ENCODE data around the gene FHIT. TPM values are rescaled to one million over a fixed set of nuclear protein-coding genes. Genes with fewer than 3 reads are reported as not detected.

FHIT gene
- polyA plus RNA-seq, 1 of the 3 experiments (the other 2 are of a cell fraction) = 0.41 TPM

DNA sequence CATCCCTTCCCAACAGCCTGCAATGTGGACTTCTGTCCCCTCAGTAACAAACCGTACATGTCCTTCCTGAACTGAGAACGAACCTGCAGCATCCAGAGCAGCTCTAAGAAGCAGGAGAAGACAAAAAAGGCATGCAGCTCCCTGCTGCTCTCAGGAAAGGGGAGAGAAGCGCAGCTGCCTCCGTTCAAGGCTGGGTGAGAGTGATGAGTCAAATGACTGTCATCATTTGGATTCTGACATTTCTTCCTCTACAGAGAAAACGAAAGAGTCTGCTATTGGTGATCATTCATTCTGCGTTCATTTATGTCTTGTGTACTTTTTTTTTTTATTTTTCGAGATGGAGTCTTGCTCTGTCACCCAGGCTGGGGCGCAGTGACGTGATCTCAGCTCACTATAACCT is 677.8 kb downstream of the FHIT start:
- Histone ChIP-seq H3K4me2 (peak overlapping the region; percentile 57), H2AFZ (ENCODE audit: low read depth) (peak overlapping the region; percentile 40; the same call in 1 of the 2 replicates), H3K79me2 (ENCODE audit: insufficient read depth) (no peaks in the 10 kb centered on the region), H3K4me1 (ENCODE audit: control insufficient read depth in 1 of 2, insufficient read depth in 2 of 2, low read depth in 1 of 2, low read length in 1 of 2) (no peaks in the 10 kb centered on the region), H3K27me3 (ENCODE audit: insufficient read depth) (no peaks in the 10 kb centered on the region), H3K4me3 (ENCODE audit: low read depth in 2 of 2, low read length in 1 of 2) (peak overlapping the region in 1 of 2 experiments; percentile 14; a peak in 1 of 4 replicates), H3K36me3 (replicated peaks in 1 of 2; ENCODE audit: control insufficient read depth in 1 of 2, insufficient read depth in 2 of 2, low read length in 1 of 2) (no peaks in the 10 kb centered on the region), H4K20me1 (ENCODE audit: insufficient read depth) (no peaks in the 10 kb centered on the region), H3F3A (replicated peaks; ENCODE audit: insufficient read depth) (no peaks in the 10 kb centered on the region), H3K9me2 (no peaks in the 10 kb centered on the region), H3K9ac (no peak overlapping the region; the same call in 1 of the 2 replicates), H3K27ac (ENCODE audit: low read depth in 2 of 2, low read length in 1 of 2) (peak overlapping the region in 1 of 2 experiments; percentile 41; a peak in 2 of 4 replicates), H3K9me3 (no peaks in the 10 kb centered on the region)
- CTCF ChIA-PET = no interaction called here
- TF ChIP-seq, protein P1, sequence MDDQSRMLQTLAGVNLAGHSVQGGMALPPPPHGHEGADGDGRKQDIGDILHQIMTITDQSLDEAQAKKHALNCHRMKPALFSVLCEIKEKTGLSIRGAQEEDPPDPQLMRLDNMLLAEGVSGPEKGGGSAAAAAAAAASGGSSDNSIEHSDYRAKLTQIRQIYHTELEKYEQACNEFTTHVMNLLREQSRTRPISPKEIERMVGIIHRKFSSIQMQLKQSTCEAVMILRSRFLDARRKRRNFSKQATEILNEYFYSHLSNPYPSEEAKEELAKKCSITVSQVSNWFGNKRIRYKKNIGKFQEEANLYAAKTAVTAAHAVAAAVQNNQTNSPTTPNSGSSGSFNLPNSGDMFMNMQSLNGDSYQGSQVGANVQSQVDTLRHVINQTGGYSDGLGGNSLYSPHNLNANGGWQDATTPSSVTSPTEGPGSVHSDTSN (IDR thresholded peaks at IDR 0.05) = peak; percentile 60; the same call in 1 of the 2 replicates
- TF ChIP-seq JUND (IDR thresholded peaks at IDR 0.05) (peak; percentile 30; the same call in 1 of the 2 replicates), FOSL2 (IDR thresholded peaks at IDR 0.05; ENCODE audit: borderline replicate concordance, low read depth) (peak; percentile 38; the same call in 1 of the 2 replicates), MXI1 (IDR thresholded peaks at IDR 0.05; ENCODE audit: low read depth, low read length) (no peak)
- POLR2A ChIA-PET = no interaction called here
- DNase-seq = no peak
- 26% methylated on average over 9 of the region's 9 CpGs for WGBS (ENCODE audit: low lambda C conversion rate)

DNA sequence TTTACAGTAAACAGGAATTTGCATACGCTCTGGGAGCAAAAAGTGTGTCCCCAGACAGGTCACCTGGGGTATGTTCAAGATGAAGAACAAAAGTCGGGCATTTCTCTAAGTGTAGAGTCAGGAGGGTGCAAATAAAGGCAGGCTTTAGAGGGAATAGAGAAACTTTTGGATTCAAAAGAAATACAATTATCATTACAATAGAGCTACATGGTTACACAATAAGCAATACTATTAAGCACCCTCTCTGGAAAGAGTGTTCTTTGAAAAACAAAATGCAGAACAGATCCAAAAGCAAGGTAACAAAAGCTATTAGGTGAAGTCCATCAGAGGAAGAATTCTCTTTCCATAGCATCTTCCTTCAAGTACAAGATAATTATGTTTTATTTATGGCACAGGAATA is 679.7 kb downstream of the FHIT start:
- no peaks in the 10 kb centered on the region for H3F3A ChIP-seq (replicated peaks; ENCODE audit: insufficient read depth)
- H3K36me3 ChIP-seq (replicated peaks in 1 of 2; ENCODE audit: control insufficient read depth in 1 of 2, insufficient read depth in 2 of 2, low read length in 1 of 2) = no peaks in the 10 kb centered on the region
- H3K4me3 ChIP-seq (ENCODE audit: low read depth in 2 of 2, low read length in 1 of 2) = no peak overlapping the region
- ChIA-PET POLR2A (no interaction called here), CTCF (no interaction called here)
- no peaks in the 10 kb centered on the region for H3K79me2 ChIP-seq (ENCODE audit: insufficient read depth)
- no peak overlapping the region for H3K4me2 ChIP-seq
- 74% methylated on average over 2 of the region's 2 CpGs for WGBS (ENCODE audit: low lambda C conversion rate)
- H3K9me2 ChIP-seq = no peaks in the 10 kb centered on the region
- TF ChIP-seq ELF1 (IDR thresholded peaks at IDR 0.05) (no peak), GATA2 (CRISPR knock-in tag; IDR thresholded peaks at IDR 0.05) (no peak), NFIC (IDR thresholded peaks at IDR 0.05; ENCODE audit: borderline replicate concordance) (no peak), EZH2phosphoT487 (IDR thresholded peaks at IDR 0.05; ENCODE audit: borderline replicate concordance, low read depth) (no peak), RCOR1 (IDR thresholded peaks at IDR 0.05; ENCODE audit: low read length) (no peak)
- DNase-seq = no peak
- no peak overlapping the region for H3K9ac ChIP-seq
- H3K27me3 ChIP-seq (ENCODE audit: insufficient read depth) = no peaks in the 10 kb centered on the region
- no peaks in the 10 kb centered on the region for H3K9me3 ChIP-seq
- H3K4me1 ChIP-seq (ENCODE audit: control insufficient read depth in 1 of 2, insufficient read depth in 2 of 2, low read depth in 1 of 2, low read length in 1 of 2) = no peaks in the 10 kb centered on the region
- H3K27ac ChIP-seq (ENCODE audit: low read depth in 2 of 2, low read length in 1 of 2) = no peak overlapping the region
- no peaks in the 10 kb centered on the region for H4K20me1 ChIP-seq (ENCODE audit: insufficient read depth)
- H2AFZ ChIP-seq (ENCODE audit: low read depth) = no peak overlapping the region

DNA sequence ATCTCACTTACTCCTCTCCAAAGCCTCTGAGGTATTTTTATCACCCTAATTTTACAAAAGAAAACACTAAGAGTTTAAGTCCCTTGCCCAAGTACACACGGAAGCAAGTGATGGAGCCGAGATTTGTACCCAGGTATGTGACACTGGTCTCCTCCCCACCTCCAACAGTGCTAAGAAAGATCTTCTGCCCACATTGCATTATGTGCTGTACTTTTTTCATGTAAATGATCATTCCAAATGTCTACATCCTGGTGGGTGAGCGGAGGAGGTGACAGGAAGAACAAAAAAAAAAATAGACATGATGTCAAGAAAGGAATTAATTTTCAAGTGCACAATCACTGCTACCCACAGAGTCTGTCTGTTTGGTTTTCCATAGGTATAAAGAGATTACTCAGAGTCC is 694.1 kb downstream of the FHIT start:
- Histone ChIP-seq H4K20me1 (ENCODE audit: insufficient read depth) (no peaks in the 10 kb centered on the region), H3K4me1 (ENCODE audit: control insufficient read depth in 1 of 2, insufficient read depth in 2 of 2, low read depth in 1 of 2, low read length in 1 of 2) (peaks cover 0 to 2% of the 10 kb centered on the region in 2 experiments; a peak in 1 of 4 replicates), H3K36me3 (replicated peaks in 1 of 2; ENCODE audit: control insufficient read depth in 1 of 2, insufficient read depth in 2 of 2, low read length in 1 of 2) (no peaks in the 10 kb centered on the region), H3K79me2 (ENCODE audit: insufficient read depth) (no peaks in the 10 kb centered on the region), H3K27ac (ENCODE audit: low read depth in 2 of 2, low read length in 1 of 2) (no peak overlapping the region), H2AFZ (ENCODE audit: low read depth) (no peak overlapping the region), H3K9ac (no peak overlapping the region), H3K9me3 (no peaks in the 10 kb centered on the region), H3K4me3 (ENCODE audit: low read depth in 2 of 2, low read length in 1 of 2) (no peak overlapping the region), H3K27me3 (ENCODE audit: insufficient read depth) (no peaks in the 10 kb centered on the region), H3K9me2 (no peaks in the 10 kb centered on the region), H3K4me2 (no peak overlapping the region), H3F3A (replicated peaks; ENCODE audit: insufficient read depth) (no peaks in the 10 kb centered on the region)
- POLR2A ChIA-PET = no interaction called here
- no peak for DNase-seq
- CTCF ChIA-PET = no interaction called here
- 69% methylated on average over 3 of the region's 3 CpGs for WGBS (ENCODE audit: low lambda C conversion rate)
- TF ChIP-seq FOSL2 (IDR thresholded peaks at IDR 0.05; ENCODE audit: borderline replicate concordance, low read depth) (no peak), FOXJ3 (CRISPR knock-in tag; IDR thresholded peaks at IDR 0.05) (no peak), RAD21 (IDR thresholded peaks at IDR 0.05; ENCODE audit: low read length) (no peak), MXI1 (IDR thresholded peaks at IDR 0.05; ENCODE audit: low read depth, low read length) (no peak), MEF2A (IDR thresholded peaks at IDR 0.05; ENCODE audit: borderline replicate concordance, low read depth) (no peak), FOXM1 (IDR thresholded peaks at IDR 0.05; ENCODE audit: low read depth) (no peak), RFX5 (IDR thresholded peaks at IDR 0.05; ENCODE audit: low read length) (no peak), SMC3 (IDR thresholded peaks at IDR 0.05; ENCODE audit: low read depth, low read length) (no peak), SIN3A (IDR thresholded peaks at IDR 0.05; ENCODE audit: borderline replicate concordance, low read depth, low read length) (no peak), RXRA (IDR thresholded peaks at IDR 0.05; ENCODE audit: borderline replicate concordance, low read depth) (no peak)
- TF ChIP-seq, protein P2, sequence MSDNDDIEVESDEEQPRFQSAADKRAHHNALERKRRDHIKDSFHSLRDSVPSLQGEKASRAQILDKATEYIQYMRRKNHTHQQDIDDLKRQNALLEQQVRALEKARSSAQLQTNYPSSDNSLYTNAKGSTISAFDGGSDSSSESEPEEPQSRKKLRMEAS (IDR thresholded peaks at IDR 0.05; ENCODE audit: low read depth) = no peak
- TF ChIP-seq, protein P1 (IDR thresholded peaks at IDR 0.05) = no peak
